Measurements from ENCODE around the gene SGPP2.

DNA sequence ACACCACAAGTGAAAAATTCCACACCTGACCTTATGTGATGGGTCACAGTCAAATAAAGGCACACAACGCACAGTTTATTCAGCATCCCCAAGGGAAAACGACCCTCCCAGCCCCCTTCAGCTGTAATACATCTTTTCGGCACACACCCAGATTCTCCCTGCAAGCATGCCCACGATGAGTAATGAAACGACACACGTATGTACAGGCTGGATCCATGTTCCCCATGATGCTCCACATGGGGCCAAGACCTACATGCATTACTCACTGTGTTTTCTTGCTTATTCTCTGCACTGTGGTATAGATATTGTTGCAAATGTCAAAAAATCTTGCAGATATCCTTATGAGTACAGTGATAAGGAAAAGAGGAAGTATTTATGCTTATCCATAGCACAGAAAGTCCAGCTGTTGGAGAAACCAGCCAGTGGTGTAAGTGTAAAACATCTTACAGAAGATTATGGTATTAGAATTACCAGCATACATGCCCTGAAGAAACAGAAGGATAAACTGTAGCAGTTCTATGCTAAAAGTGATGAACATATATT is 32.5 kb upstream of the SGPP2 start:
- TF ChIP-seq, protein P1, sequence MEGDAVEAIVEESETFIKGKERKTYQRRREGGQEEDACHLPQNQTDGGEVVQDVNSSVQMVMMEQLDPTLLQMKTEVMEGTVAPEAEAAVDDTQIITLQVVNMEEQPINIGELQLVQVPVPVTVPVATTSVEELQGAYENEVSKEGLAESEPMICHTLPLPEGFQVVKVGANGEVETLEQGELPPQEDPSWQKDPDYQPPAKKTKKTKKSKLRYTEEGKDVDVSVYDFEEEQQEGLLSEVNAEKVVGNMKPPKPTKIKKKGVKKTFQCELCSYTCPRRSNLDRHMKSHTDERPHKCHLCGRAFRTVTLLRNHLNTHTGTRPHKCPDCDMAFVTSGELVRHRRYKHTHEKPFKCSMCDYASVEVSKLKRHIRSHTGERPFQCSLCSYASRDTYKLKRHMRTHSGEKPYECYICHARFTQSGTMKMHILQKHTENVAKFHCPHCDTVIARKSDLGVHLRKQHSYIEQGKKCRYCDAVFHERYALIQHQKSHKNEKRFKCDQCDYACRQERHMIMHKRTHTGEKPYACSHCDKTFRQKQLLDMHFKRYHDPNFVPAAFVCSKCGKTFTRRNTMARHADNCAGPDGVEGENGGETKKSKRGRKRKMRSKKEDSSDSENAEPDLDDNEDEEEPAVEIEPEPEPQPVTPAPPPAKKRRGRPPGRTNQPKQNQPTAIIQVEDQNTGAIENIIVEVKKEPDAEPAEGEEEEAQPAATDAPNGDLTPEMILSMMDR (IDR thresholded peaks at IDR 0.05): no peak
- TF ChIP-seq POLR2A (IDR thresholded peaks at IDR 0.05) (no peak), EP300 (IDR thresholded peaks at IDR 0.05) (no peak)
